K562 (cell line): ENCODE data around the gene PRR5. TPM values are rescaled to one million over a fixed set of nuclear protein-coding genes. Genes with fewer than 3 reads are reported as not detected.
A peak's percentile ranks its signal among the peaks of the same experiment; 100 is the strongest.

ENCODE experiments used
- ATAC-seq: fragments of 200-7000 bp; cut with Tn5 transposase; 3 replicates; pipeline ENCODE4 v1.9.1; 2020; ENCODE audit warnings: moderate library complexity
- BruUV-seq: library from RNA; stranded (reverse); fragments of 400-500 nt; replicated peaks from 2 replicates; lab custom pipeline; 2021; lab: Mats Ljungman, UMichigan
- CTCF ChIA-PET: fragments of 300-600 bp; formaldehyde crosslinking; extraction: SDS; loops from one replicate; lab custom pipeline; 2021; ENCODE audit warnings: low intra/inter-chr PET ratio; lab: Yijun Ruan, JAX
- POLR2A ChIA-PET: fragments of 300-600, 350-650 bp; sonication (Branson Sonifier 250); formaldehyde crosslinking; extraction: SDS; loops from one replicate; lab custom pipeline; 2021; ENCODE audit warnings: antibody characterized with exemption, inconsistent platforms; lab: Yijun Ruan, JAX
- DNase-seq, 4 experiments: peaks; one replicate each; pipeline versions ENCODE4 v3.0.0 to v3.0.0-alpha.2; 2011 to 2018; ENCODE audit warnings: low spot score in 3 of 4, mixed read lengths in 3 of 4; ENCODE audit errors: extremely low read depth in 1 of 4
- FAIRE-seq: peaks from 2 replicates; lab custom pipeline; 2011; peaks lifted over from hg19 to GRCh38; lab: Jason Lieb, UNC
- H2AFZ ChIP-seq: 2 replicates; pipeline ENCODE4 v1.6.0; 2011; ENCODE audit warnings: low read depth, low read length, control low read depth, inconsistent platforms
- H3K27ac ChIP-seq: fragments of 200-600 bp; 3 replicates; pipeline ENCODE4 v1.8.0; 2011; ENCODE audit warnings: low read depth, mild to moderate bottlenecking, control low read depth, inconsistent platforms, low read length, moderate library complexity, mixed read lengths; ENCODE audit errors: extremely low read depth
- H3K27me3 ChIP-seq, 2 experiments: fragments of 300-600 bp in 1 of 2; 2 replicates in 1 of 2; 3 replicates in 1 of 2; pipeline versions ENCODE4 v1.6.0 to v1.8.0; 2011; ENCODE audit warnings: inconsistent platforms in 2 of 2, low read length in 2 of 2, mild to moderate bottlenecking in 1 of 2, mixed read lengths in 1 of 2, moderate library complexity in 1 of 2; ENCODE audit not compliant: control insufficient read depth in 2 of 2, insufficient read depth in 2 of 2
- H3K36me3 ChIP-seq: fragments of 300-600 bp; 3 replicates; pipeline ENCODE4 v1.8.0; 2011; ENCODE audit warnings: mild to moderate bottlenecking, low read length, inconsistent platforms; ENCODE audit not compliant: control insufficient read depth, insufficient read depth
- H3K4me1 ChIP-seq, 2 experiments: fragments of 200-600 bp in 1 of 2; replicated peaks in 1 of 2; 2 replicates in 1 of 2; 3 replicates in 1 of 2; pipeline versions ENCODE4 v1.5.1 to v1.8.0; 2011; ENCODE audit warnings: inconsistent platforms in 2 of 2, low read length in 2 of 2, mild to moderate bottlenecking in 1 of 2, mixed read lengths in 1 of 2, moderate library complexity in 1 of 2; ENCODE audit not compliant: control insufficient read depth in 2 of 2, insufficient read depth in 2 of 2
- H3K4me2 ChIP-seq: 2 replicates; pipeline ENCODE4 v1.6.1; 2011; ENCODE audit warnings: low read length, control low read depth, inconsistent platforms, mixed read lengths; ENCODE audit not compliant: insufficient read depth
- H3K4me3 ChIP-seq: fragments of 200-600 bp; sonication (generic), shearing (Covaris generic); 2 replicates; pipeline ENCODE4 v1.5.1; 2016; ENCODE audit warnings: control low read depth, inconsistent platforms
- H3K79me2 ChIP-seq: fragments of 200-600 bp; 3 replicates; pipeline ENCODE4 v1.8.0; 2011; ENCODE audit warnings: low read length, inconsistent platforms; ENCODE audit not compliant: control insufficient read depth, insufficient read depth
- H3K9ac ChIP-seq, 2 experiments: 2 replicates each; pipeline versions ENCODE4 v1.6.0 to v1.6.1; 2011; ENCODE audit warnings: low read depth in 2 of 2, low read length in 2 of 2, control low read depth in 1 of 2, inconsistent platforms in 1 of 2, mild to moderate bottlenecking in 1 of 2, mixed read lengths in 1 of 2; ENCODE audit not compliant: insufficient read depth in 1 of 2
- H3K9me1 ChIP-seq: one replicate; pipeline ENCODE4 v1.6.0; 2011; ENCODE audit warnings: inconsistent platforms, mild to moderate bottlenecking, low read length, moderate library complexity; ENCODE audit not compliant: control insufficient read depth, insufficient read depth
- H3K9me3 ChIP-seq: replicated peaks from 2 replicates; pipeline ENCODE4 v1.5.1; 2011; ENCODE audit warnings: low read depth, low read length, inconsistent platforms; ENCODE audit not compliant: control insufficient read depth, insufficient read depth
- H4K20me1 ChIP-seq: replicated peaks from 2 replicates; pipeline ENCODE4 v1.6.1; 2011; ENCODE audit warnings: low read length, inconsistent platforms, mixed read lengths; ENCODE audit not compliant: control insufficient read depth, insufficient read depth
- ATF4 ChIP-seq: fragments of 450-650 bp; formaldehyde crosslinking; IDR thresholded peaks from 2 replicates; pipeline ENCODE4 v1.4.0; 2022; ENCODE audit warnings: mild to moderate bottlenecking, moderate library complexity
- BCOR ChIP-seq: fragments of 450-650 bp; IDR thresholded peaks from 2 replicates; pipeline ENCODE4 v1.6.1; 2016
- CREB1 ChIP-seq, 2 experiments: sonication (generic) in 1 of 2; formaldehyde crosslinking in 1 of 2; IDR thresholded peaks; 2 replicates each; pipeline versions ENCODE4 v1.6.1 to v1.8.0; 2012 to 2022; ENCODE audit warnings: inconsistent platforms in 1 of 2, mild to moderate bottlenecking in 1 of 2, missing genetic modification reagents in 1 of 2, moderate library complexity in 1 of 2
- EGR1 ChIP-seq: fragments of 450-650 bp; conservative IDR thresholded peaks from 2 replicates; pipeline ENCODE4 v1.6.1; 2017; ENCODE audit warnings: mild to moderate bottlenecking
- RAD51 ChIP-seq: fragments of 450-650 bp; IDR thresholded peaks from 2 replicates; pipeline ENCODE4 v1.7.1; 2016; ENCODE audit warnings: low read depth, mild to moderate bottlenecking, borderline replicate concordance
- RBM25 ChIP-seq: fragments of 200-400 bp; formaldehyde crosslinking; IDR thresholded peaks from 2 replicates; pipeline ENCODE4 v1.6.1; 2018; ENCODE audit warnings: low read length, low read depth, moderate library complexity; ENCODE audit not compliant: severe bottlenecking
- TCFL5 ChIP-seq: fragments of 250-450 bp; sonication (Bioruptor Pico); conservative IDR thresholded peaks from 2 replicates; pipeline ENCODE4 v1.6.1; 2021; ENCODE audit warnings: mild to moderate bottlenecking, moderate library complexity, matching md5 sums
- ZBTB43 ChIP-seq: sonication (generic); formaldehyde crosslinking; IDR thresholded peaks from 2 replicates; pipeline ENCODE4 v1.8.0; 2023; ENCODE audit warnings: mild to moderate bottlenecking, missing genetic modification reagents
- ZNF121 ChIP-seq: sonication (generic); formaldehyde crosslinking; conservative IDR thresholded peaks from 2 replicates; pipeline ENCODE4 v1.8.0; 2022; ENCODE audit warnings: missing genetic modification reagents
- ZNF668 ChIP-seq: fragments of 250-450 bp; sonication (Bioruptor Pico); IDR thresholded peaks from 2 replicates; pipeline ENCODE4 v1.8.0; 2022; ENCODE audit warnings: mild to moderate bottlenecking, inconsistent platforms
- WGBS: fragments of 100-300 bp; shearing (Covaris generic); methylation state at CpG from one replicate; pipeline ENCODE4 v1.1.6; 2016; ENCODE audit warnings: low coverage, mixed read lengths; ENCODE audit not compliant: insufficient coverage; ENCODE audit errors: missing lambda C conversion rate; 5-methylcytosine and 5-hydroxymethylcytosine counted together
- in situ Hi-C: fragments of 300-500 bp; cut with MboI; formaldehyde crosslinking; loops from 4 replicates; pipeline ENCODE4 v1.15.0; 2018; ENCODE audit warnings: inconsistent platforms, mixed read lengths
- intact Hi-C: fragments of 100-400 bp; cut with micrococcal nuclease; formaldehyde crosslinking; loops from 2 replicates; pipeline ENCODE4 v1.14.2; 2022
- polyA plus RNA-seq, 8 experiments: library from polyadenylated mRNA; depleted of rRNA in 4 of 8; stranded (reverse) in 5 of 8; unstranded in 3 of 8; fragments of >200 nt; fragmentation: Nextera tagmentation in 2 of 8; fragmentation: Illumina TruSeq in 1 of 8; extraction: Ambion mirVana in 2 of 8; extraction: Trizol in 1 of 8; gene quantifications; 2 replicates each; pipeline versions ENCODE4 v1.2.1 to v1.2.3, GENCODE V29; 2011 to 2014; ENCODE audit warnings: inconsistent platforms in 1 of 8, missing spikeins in 1 of 8
- total RNA-seq, 7 experiments: library from RNA; depleted of rRNA in 6 of 7; stranded (reverse); fragments of >200 nt in 6 of 7; fragmentation: Illumina TruSeq in 2 of 7; extraction: Trizol in 2 of 7; gene quantifications; 2 replicates each; pipeline versions ENCODE4 v1.2.1 to v1.2.3, GENCODE V29; 2011 to 2021; ENCODE audit warnings: low replicate concordance in 1 of 7

Gene PRR5
- total and polyA plus RNA-seq, 9 of the 15 experiments (the other 6 are each of a cell fraction or from before 2014, with no cell fraction given) = 0.13 to 21.0 (median 7.5) TPM

GRCh38 chr22:44672632-44673031 is 29.4 kb upstream of the PRR5 start:
- H3K4me1 ChIP-seq = peaks cover 8 to 41% of the 10 kb centered on the region in 2 experiments; a peak in 4 of 5 replicates
- TF ChIP-seq BCOR = peak; percentile 45; the same call in 1 of the 2 replicates
- TF ChIP-seq ZBTB43 (CRISPR knock-in tag) = no peak
- H3K4me2 ChIP-seq = no peak overlapping the region
- ATAC-seq (no peak), DNase-seq (no peak), FAIRE-seq (no peak)
- H3K9me1 ChIP-seq = no peaks in the 10 kb centered on the region
- no TSS peak for BruUV-seq
- ChIA-PET CTCF (no interaction called here), POLR2A (interaction anchor here (0.5 to 0.6 kb wide), 2 partner anchors 15 to 1794 kb away, joined by 3 to 4 read pairs; no protein-coding TSS in a partner anchor)
- H3K9me3 ChIP-seq = no peaks in the 10 kb centered on the region
- no peaks in the 10 kb centered on the region for H4K20me1 ChIP-seq
- no peak overlapping the region for H3K4me3 ChIP-seq
- no peak overlapping the region for H3K9ac ChIP-seq
- H3K36me3 ChIP-seq = no peaks in the 10 kb centered on the region
- no peak overlapping the region for H3K27ac ChIP-seq
- no peak overlapping the region for H2AFZ ChIP-seq
- 74% methylated on average over 5 of the region's 8 CpGs for WGBS
- no peaks in the 10 kb centered on the region; a peak in 1 of 5 replicates for H3K27me3 ChIP-seq
- H3K79me2 ChIP-seq = peaks cover 9% of the 10 kb centered on the region
- intact Hi-C loops (no loop called here), in situ Hi-C loops (no loop called here)

- H3K9ac ChIP-seq = no peak overlapping the region
- intact Hi-C loops = no loop called here
- H3K9me1 ChIP-seq = no peaks in the 10 kb centered on the region
- H3K4me1 ChIP-seq = peaks cover 8 to 43% of the 10 kb centered on the region in 2 experiments; a peak in 4 of 5 replicates
- in situ Hi-C loops = no loop called here
- ATAC-seq (no peak), FAIRE-seq (no peak), DNase-seq (no peak)
- ChIA-PET CTCF (no interaction called here), POLR2A (interaction anchor here (0.6 kb wide), 1 partner anchor 15 kb away, joined by 4 read pairs; no protein-coding TSS in a partner anchor)
- no peak overlapping the region for H3K4me2 ChIP-seq
- no peak overlapping the region for H2AFZ ChIP-seq
- no peaks in the 10 kb centered on the region for H3K36me3 ChIP-seq
- 71% methylated on average over 8 of the region's 8 CpGs for WGBS
- no peaks in the 10 kb centered on the region for H3K9me3 ChIP-seq
- no peak overlapping the region for H3K4me3 ChIP-seq
- no peak overlapping the region for H3K27ac ChIP-seq
- TF ChIP-seq RBM25 = peak; percentile 16
- no peak for TF ChIP-seq TCFL5 (CRISPR knock-in tag)
- TF ChIP-seq ZNF121 (CRISPR knock-in tag) = no peak
- no peak for TF ChIP-seq EGR1
- TF ChIP-seq ZNF668 = no peak
- TF ChIP-seq ATF4 (CRISPR knock-in tag) = no peak
- no peak for TF ChIP-seq CREB1 (IDR thresholded peaks at IDR 0.05)
- no peak for TF ChIP-seq CREB1 (CRISPR knock-in tag; IDR thresholded peaks at IDR 0.05)
- no peak for TF ChIP-seq RAD51
- peak; percentile 66 for TF ChIP-seq BCOR
- BruUV-seq = no TSS peak
- no peaks in the 10 kb centered on the region for H4K20me1 ChIP-seq
- H3K27me3 ChIP-seq = no peaks in the 10 kb centered on the region
- peaks cover 17% of the 10 kb centered on the region for H3K79me2 ChIP-seq
Observed at GRCh38 chr22:44673406-44673805, 28.6 kb upstream of the PRR5 start.
